Activated CD4-positive, alpha-beta T cell treated with anti-CD3 and anti-CD28 coated beads, Interleukin-2, amount 50 U/mL, for 48 hours (primary cell): Measurements from ENCODE around the gene CAMK2B.

Source experiments
- DNase-seq, 2 experiments: peaks; one replicate each; pipeline ENCODE4 v3.0.0-alpha.2; 2020

The CAMK2B gene

DNA sequence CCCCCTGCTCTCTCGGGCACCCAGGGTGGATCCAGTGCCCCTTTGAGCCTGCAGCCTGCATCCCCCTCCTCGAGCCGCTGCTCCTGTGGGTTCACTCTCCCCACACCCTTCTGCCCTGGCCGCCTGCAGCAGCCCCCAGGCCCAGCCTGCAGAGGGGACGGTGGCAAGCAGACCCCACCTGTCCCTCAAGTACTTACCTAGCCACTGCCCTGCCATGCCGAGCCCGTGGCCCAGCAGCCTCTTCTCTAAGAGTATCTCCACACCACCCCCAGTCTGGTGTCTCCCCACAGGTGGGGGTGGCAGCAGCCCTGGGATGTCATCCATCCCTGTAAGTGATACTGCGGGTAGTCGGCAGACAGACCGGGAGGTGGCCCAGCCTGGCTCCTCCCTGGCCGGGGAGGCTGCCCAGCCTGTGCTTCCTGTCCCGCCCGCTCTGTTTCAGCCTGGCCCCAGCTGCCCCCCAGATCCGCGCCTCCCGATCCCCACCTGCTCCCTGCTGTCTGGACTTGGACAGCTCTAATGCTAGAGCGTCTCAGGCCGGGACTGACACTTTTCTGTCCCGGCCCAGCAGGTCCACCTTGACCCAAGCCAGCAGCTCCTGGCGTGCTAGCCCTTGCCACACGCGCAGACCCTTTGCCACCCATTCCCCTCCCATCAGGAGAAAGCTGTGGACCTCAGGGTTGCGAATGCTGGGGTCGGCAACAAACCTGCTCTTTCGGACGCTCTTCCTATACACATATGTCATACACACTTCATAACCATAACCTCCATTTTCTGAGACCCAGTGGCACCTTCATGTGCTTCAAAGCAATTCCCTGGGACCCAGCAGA is 99.6 kb downstream of the CAMK2B start:
- DNase-seq, result no peak

DNA sequence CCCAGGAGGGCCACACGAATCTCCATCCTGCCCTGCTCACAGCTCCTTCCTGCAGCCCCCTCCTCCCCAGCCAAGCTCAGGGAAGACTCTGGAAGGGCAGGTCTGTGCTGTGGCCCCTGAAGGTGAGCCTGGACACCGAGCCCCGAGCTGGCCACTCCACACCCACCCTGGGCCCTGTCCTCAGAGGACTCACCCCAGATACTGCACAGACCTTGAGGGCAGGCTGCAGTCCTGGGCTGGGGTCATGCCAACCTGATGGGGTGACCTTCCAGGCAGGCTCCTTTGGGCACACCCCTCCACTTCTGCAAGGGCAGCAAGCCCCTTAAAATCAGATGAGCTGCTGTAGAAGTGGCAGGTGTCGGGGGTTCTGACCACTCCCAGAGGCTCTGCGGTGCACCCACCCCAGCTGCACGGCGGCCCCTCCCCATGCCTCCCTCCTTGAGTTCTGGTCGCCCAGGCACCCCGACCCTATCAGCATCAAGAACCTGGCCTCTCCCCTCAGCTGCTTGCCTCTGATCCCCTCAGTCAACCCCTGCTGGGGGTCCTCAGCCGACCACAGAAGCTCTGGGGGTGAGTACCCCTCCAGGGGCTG is 100.3 kb downstream of the CAMK2B start:
- no peak for DNase-seq

DNA sequence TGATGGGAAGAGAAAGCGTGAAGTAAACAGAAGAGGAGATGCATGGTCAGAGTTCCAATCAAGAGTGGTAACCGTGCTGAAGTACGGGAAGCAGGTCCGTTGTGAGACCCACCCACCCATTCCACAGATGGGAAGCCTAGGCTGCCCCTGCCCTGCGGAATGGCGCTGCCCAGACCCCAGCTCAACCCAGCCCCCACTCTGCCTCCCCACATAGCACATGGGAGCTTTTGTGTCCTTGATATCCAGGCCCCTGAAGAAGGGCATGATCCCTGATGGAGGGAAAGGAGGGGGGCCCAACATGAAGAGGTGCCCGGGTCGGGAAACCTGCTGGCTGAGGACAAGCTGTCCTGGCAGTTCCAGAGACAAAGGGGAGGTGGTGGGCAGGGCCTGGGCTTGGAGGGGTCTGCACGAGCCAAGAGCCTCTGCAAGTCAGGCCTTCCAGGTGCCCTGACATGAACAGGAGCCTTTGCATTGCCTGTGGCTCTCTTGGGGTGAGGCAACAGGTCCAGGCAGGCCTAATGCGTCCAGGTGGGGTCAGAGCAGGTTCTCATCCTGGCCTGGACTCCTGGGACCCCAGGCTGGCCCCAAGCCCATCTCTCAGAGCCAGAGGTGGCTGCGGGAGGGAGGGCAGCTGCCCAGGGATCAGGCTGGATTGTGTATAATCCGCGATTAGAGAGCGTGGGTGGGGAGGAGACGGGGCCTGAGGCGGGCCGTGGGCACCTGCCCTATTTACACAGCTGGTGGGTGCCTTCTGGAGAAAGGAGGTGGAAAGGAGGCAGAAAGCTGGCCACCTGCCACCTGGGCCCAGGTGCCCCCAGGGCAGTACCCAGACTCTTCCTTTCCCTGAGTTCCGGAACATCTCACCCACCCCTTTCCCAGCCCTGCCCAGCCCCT is 101.1 kb downstream of the CAMK2B start:
- DNase-seq, result no peak

DNA sequence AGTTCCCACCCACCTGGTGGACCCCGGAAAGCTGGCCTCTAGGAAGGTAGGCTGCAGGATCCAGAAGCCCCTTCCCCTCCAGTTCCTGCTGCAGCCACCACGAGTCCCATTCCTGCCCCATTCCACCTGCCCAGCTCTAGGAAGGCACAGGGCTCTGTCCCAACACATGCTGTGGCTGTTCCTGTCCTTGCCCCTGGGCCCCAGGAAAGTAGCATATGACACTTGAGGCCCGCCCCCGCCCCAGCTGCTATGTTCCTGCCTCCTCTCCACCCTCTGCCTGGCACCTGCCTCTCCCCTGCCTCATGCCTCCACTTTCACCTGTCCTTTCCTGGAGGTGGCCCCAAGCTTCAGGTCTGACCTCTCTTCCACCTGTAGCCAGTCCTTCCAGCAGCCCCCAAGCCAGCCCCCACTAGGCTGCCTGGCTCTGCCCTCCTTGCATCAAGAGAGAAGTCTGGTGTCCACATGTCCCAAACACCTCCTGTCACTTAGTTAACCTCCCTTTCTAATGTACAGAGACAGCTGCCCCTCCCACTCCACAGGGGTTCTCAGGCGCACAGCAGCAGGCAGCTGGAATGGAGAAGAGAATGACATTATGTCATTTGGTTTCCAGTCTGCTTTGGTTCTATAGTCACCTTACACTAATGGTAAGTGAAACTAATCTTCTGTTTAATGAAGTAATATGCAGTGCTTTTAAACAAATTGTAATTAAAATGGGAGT is 101.9 kb downstream of the CAMK2B start:
- DNase-seq, result no peak

DNA sequence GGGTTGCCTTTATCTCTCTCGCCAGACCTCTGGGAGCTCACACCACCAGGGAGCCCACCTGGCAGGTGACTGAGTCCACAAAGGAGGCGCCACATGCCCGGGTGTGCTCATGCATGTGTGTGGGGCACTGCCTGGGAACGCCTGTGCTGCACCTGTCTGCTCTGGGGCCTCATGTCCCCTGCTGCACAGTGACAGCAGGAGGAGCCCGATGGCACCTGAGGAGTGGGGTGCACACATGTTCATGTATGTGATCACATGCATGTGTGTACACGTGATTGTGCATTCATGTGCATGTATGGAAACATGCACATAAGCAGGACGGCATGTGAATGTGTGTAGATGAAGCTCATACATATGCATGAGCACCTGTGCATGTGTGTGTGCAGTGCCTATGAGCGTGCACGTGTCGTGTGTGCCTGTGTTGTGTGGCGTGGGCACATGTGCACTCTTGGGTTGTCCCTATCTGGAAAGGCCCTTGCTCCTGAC is 102.6 kb downstream of the CAMK2B start:
- no peak for DNase-seq

DNA sequence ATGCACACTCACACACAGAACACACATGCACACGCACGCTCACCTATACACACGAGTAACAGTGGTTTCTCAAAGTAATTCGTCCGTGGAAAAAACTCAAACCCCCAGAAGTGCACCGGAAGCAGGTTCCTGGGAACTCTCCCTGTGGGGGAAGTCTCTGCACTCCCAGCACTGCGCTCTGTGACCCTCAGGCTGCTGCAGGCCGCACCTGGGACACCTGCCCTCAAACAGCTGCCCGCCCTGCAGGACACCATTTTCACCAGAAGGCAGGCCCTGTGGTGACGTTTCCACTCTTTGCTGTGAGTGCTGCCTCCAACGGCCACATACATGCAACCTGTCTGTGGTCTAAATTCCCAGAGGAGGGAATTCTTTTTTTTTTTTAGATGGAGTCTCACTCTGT is 103.3 kb downstream of the CAMK2B start:
- no peak for DNase-seq

DNA sequence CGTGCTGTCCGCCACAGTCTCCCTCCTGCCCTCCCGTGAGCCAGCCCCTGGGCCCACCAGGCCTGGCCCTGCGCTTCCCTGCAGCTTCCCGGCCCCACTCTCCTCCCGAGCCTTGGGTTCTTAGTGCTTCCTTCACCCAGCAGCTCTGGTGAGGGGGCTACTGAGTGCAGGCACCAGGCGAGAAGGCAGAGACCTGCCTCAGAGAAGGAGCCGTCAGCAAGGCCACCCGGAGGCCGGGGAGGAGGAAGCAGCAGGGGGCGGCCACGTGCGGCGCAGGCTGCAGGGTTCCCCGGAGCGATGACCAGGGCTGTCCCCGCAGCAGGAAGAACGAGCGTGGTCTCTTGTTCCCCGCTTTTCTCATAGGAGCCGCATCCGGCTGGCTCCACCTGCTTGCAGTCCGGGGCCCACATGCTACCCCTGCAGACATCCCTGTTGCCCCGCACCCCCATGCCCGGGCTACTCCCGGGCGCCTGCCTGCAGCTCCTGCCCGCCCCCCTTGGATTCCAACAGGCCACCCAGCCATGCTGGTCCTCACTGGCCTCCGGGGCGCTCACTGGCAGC is 104.1 kb downstream of the CAMK2B start:
- no peak for DNase-seq

DNA sequence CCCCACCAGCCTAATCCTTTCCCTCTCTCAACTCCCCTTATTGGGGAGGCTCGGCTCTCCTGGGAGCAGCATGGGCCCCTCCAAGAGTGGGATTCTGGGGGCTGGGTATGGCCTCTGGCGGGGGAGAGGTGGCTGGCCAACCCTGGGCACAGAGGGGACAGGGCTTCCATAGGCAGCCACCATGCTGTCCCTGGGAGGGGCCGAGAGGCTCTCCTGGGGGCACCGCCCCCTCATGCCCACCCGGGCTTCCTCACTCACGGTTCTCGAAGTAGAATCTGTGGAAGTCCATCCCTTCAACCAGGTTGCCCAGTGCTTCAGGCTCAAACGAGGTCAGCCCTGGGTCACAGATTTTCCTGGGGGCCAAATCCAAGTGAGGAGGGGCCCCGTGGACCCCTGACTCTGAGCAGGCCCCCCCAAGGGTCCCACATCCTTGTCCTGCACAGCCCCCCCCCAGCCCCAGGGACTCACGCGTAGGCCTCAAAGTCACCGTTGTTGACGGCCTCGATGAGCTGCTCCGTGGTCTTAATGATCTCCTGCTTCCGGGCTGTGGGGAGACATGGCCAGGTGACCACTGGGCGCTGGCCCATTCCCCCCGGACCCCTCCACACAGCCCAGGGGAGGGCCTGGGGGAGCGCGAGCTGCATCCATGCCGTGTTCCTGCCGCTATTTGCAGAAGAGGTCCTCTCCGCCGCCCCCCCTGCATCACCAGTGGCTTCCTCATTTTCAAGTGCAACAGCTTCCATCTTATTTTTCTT is 104.9 kb downstream of the CAMK2B start:
- no peak for DNase-seq

DNA sequence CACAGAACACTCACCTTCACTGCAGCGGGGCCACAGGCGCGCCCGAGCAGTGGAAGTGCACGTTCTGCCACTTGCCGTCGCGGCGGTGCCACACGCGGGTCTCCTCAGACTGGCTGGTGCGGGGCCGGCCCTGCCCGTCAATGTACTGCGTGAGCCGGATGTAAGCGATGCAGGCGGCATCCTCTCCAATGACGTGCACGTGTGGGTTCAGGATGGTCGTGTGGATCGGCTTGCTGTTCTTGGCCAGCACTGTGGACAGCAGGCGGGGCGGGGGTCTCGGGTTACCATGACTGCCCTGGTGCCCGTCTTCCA is 105.4 kb downstream of the CAMK2B start:
- no peak for DNase-seq

DNA sequence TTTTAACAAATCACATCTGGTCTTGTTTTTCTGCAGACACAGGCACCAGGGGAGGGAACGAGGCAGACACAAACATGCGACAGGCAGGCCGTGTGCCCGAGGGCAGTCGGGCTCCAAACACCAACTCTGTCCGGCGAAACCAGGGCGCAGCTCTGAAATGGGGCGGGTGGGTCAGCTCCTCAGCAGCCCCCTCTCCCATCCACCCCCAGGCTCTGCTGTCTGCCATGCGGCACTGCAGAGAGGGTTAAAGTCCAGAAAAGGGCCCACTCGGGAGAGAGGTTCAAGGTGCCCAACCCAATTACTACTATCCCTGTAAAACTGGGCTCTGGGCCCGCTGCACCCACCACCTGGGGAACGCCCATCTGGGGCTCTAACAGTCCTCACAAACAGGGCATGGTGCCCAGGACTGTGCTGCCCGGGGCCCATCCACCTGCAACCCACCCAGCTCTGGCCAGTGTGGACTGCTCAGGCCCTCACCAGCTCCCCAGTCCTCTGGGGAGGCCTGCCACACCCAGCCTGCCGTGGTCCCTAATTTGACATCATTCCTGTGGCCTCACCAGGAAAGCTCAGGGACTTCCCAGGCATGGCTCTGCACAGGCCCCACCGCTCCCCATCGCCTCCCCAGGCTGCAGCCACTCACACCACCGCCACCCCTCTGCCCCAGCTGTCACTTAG is 105.9 kb downstream of the CAMK2B start:
- no peak for DNase-seq

DNA sequence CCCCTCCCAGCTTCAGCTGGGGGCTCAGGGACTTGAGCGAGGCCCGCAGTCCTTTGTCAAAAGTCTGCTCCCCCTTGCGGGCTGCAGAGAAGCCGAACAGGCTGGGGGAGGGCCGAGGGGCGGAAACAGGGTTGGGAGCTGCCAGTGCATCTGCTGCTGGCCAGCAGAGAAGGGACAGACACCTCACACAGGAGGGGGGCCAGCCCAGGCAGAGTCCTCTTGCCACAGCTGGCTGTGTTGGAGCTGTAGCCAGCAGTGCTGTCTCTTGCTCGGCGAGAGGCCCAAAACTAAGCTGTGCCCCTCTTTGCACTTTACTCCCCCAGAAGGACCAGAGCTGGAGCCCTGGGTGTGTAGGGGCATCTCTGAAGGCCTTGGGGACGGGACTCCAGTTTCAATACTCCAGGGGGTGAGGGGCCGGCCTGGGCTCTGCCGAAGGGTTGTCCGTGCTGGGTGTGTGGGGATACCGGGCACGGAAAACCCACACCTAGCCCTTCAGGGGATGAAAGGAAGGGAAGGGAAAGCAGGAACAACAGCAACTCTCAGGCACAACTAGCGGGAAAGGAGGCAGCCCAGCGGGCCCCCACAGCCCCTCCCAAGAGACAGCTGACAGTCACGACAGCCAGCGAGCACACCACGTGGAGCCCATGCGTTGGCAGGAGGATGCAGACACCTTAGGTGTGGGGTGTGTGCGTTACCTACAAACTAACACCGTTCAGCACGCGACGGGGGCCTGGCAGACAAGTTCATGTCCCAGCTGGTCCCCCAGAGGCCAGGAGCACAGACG is 106.8 kb downstream of the CAMK2B start:
- no peak for DNase-seq

DNA sequence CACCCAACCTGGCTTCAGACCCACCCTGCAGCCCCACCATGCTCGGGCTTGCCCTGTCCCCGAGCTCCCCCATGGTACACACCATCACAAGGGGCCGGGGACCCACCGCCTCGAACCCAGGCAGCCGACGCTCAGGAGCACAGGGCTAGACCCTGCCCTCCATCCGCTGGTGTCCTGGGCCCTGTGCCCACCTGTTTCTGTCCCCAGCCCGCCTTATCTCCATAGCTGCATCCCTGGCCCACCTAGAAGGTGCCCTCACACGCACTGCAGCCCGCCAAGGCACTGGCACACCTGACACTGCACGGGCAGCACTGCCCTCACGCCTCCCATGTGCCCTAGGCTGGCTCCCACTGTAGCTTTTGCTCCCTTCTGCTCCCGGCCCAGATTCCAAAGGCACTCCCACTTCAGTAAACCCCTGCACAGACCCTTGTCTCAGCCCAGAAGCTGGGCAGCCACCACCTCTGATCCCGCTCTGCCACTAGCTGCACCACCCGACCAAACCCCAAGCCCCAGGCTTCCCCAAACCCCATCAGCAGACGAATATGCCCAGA is 107.5 kb downstream of the CAMK2B start:
- DNase-seq, result no peak

DNA sequence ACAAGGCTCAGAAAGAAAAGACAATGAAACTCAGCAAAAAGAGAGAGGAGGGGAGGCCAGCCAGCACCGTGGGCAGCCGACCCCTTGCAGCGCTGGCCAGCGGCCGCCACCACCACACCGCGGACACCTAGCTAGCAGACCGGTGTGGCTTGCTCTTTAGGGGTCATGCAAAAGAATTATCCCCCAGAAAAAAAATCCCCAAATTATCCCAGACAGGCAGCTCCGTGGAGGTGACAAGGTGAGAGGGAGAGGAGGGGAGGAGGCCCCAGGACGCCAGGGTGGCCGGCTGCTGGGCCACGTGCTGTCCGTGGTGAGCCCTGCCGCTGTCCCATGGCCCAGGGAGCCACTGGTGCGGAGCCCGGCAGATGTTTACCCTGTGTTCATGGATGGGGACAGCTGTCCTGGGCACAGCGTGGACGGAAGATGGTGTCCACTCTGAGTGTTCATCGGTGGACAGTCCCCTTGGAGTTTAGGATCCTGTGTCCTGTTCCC is 108.1 kb downstream of the CAMK2B start:
- no peak for DNase-seq

DNA sequence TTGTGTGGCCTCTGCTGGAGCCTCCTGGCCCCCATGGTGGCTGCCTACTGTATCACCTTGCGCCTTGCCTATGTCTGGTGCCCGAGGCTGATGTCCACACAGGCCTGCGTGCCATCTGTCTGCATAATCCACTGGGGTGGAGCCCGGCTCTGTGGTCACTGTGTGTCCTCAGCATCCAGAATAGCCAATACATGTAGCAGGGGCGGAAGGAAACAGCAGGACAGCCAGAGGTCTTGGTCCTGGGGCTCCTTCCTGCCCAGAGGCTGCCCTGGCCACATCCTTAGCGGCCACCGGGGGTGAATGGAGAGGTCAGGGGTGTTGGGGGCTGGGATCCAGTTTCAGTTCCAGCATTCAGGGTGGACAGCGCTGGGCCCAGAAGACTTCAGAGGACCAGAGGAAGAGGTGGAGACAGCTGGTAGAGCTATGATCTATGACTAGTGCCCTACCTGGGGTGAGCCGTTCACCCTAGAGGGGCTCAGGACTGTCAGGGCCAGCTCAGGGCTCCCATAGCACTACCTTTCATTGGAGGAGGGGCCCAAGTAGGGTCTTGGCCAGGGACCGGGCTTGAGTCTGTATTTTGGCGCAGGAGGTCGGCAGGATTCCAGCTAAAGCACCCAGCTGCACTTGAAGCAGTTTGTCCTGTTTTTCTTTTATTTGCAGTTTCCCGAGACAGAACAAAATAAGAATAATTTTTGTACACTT is 108.7 kb downstream of the CAMK2B start:
- DNase-seq, result no peak

DNA sequence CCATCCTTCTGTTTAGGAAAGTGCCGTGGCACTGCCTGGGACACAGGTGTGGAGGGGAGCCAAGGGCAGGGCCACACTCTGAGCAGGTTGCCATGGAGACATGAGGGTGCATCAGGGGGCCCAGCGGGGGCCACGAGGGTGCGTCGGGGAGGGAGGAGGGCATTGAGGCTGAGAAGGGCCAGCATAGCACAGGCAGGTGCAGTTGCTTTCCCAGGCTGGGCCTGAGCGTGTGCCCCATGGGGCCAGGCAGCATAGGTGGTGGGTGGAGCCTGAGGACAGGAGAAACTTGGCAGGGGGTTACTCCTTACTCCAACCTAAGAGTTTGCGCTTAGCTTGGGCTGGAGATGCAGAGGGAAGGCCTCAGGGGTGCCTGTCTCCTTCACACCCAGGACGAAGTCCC is 109.4 kb downstream of the CAMK2B start:
- no peak for DNase-seq

DNA sequence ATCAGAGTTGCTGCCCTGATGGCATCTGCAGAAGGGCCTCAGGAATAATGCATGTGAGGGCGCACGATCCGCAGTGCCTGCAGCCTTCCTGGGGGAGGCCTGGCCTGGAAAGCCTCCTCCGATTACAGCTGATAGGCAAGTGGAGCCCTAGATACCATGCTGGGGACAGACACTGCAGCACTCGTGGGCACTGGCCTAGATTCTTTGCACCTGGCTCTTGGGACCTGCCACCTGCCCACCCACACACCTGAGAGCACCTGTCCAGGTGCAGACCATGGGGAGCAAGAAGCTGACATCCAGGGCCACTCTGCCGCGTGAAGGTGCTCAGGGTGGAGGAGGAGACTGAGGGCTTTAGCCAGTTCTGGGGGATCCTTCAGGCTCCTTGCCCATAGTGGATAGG is 109.9 kb downstream of the CAMK2B start:
- DNase-seq, result no peak

DNA sequence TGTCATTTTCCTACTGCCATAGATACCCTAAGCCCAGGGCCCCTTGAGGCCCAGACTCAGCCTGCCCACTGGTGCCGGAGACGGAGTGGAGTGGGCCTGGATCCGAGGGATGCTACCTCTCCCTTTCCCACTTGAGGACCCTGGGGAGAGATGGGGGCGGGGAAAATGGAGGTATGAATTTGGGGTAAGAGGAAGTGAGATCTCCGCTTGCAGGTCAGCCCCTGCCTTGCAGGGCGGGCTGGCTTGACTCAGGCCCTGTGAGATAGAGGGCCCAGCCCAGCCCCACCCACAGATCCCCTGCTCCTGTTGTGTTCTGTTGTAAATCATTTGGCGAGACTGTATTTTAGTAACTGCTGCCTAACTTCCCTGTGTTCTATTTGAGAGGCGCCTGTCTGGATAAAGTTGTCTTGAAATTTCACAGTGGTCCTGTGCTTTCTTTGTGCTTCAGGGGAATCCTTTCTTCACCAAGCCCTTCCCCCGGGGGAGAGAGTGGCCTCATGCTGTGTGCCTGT is 111.5 kb downstream of the CAMK2B start:
- DNase-seq, result no peak

DNA sequence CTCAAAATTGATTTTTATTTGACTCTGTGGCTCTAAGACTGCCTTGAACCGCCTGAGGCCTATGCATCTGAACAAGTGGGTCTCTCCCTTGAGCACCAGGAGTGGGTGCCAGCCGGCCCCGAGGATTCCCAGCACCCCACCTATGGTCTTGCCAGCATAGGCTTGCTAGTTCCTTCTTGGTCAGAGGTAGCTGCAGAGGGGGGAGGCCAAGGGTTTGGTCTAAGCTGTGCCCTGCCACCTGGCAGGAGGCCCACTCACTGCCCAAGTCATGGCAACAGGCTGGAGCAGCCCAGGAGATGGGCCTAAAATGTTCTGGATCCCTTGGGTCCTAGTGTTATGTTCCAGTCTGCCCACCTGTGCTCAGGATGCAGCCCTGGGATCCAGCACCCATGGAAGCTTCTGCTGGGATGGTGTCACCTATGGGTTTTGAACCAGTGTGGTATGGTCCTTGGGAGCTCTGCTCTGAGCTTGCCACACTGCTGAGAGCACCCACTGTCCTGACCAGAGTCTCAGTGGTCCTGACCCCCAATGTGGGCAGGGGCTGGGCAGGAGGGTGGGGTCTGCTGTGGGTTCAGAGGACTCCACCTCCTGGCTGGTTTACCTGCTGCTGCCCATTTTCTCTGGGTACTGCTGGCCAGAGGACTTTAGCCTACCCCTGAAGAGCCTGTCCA is 112.1 kb downstream of the CAMK2B start:
- DNase-seq, result no peak
